SK-N-SH (cell line): Measurements from ENCODE around the gene SLC22A4. TPM values are rescaled to one million over a fixed set of nuclear protein-coding genes. Genes with fewer than 3 reads are reported as not detected.

Experiments
- CTCF ChIA-PET: fragments of 300-600, 350-600 bp; formaldehyde crosslinking; extraction: SDS; loops from one replicate; lab custom pipeline; 2021; lab: Yijun Ruan, JAX
- POLR2A ChIA-PET: fragments of 350-600 bp; sonication (Branson Sonifier 250); formaldehyde crosslinking; extraction: SDS; loops from one replicate; lab custom pipeline; 2020; ENCODE audit warnings: antibody characterized with exemption, inconsistent platforms; lab: Yijun Ruan, JAX
- DNase-seq: peaks from one replicate; pipeline ENCODE4 v3.0.0; 2012
- H2AFZ ChIP-seq: fragments of 200-600 bp; sonication (generic); 2 replicates; pipeline ENCODE4 v1.8.1; 2016; ENCODE audit warnings: antibody characterized with exemption, mild to moderate bottlenecking, low read depth
- H3F3A ChIP-seq: fragments of 200-600 bp; sonication (generic); replicated peaks from 2 replicates; pipeline ENCODE3; 2016; ENCODE audit warnings: antibody characterized with exemption, mild to moderate bottlenecking; ENCODE audit not compliant: insufficient read depth
- H3K27ac ChIP-seq, 2 experiments: fragments of 200-500 bp in 1 of 2; fragments of 200-600 bp in 1 of 2; sonication (Bioruptor generic) in 1 of 2; sonication (generic), shearing (Covaris generic) in 1 of 2; 2 replicates each; pipeline versions ENCODE4 v1.5.1 to v1.6.1; 2014 to 2016; ENCODE audit warnings: low read depth in 2 of 2, inconsistent platforms in 1 of 2, low read length in 1 of 2, mild to moderate bottlenecking in 1 of 2, mixed read lengths in 1 of 2
- H3K27me3 ChIP-seq: fragments of 200-600 bp; sonication (generic), shearing (Covaris generic); 2 replicates; pipeline ENCODE4 v1.6.1; 2016; ENCODE audit warnings: mixed run types; ENCODE audit not compliant: insufficient read depth
- H3K36me3 ChIP-seq, 2 experiments: fragments of 200-500 bp in 1 of 2; fragments of 200-600 bp in 1 of 2; sonication (Bioruptor generic) in 1 of 2; sonication (generic) in 1 of 2; replicated peaks in 1 of 2; 2 replicates each; pipeline versions ENCODE3 to v1.5.1; 2014 to 2016; ENCODE audit warnings: low read length in 1 of 2, mild to moderate bottlenecking in 1 of 2; ENCODE audit not compliant: insufficient read depth in 2 of 2, control insufficient read depth in 1 of 2
- H3K4me1 ChIP-seq, 2 experiments: fragments of 200-500 bp in 1 of 2; fragments of 200-600 bp in 1 of 2; sonication (Bioruptor generic) in 1 of 2; sonication (generic), shearing (Covaris generic) in 1 of 2; 2 replicates each; pipeline versions ENCODE4 v1.5.1 to v1.6.1; 2014 to 2016; ENCODE audit warnings: low read depth in 1 of 2, low read length in 1 of 2, mixed run types in 1 of 2; ENCODE audit not compliant: insufficient read depth in 2 of 2, control insufficient read depth in 1 of 2
- H3K4me2 ChIP-seq: fragments of 200-600 bp; sonication (generic), shearing (Covaris generic); 2 replicates; pipeline ENCODE4 v1.6.1; 2017; ENCODE audit warnings: mixed run types
- H3K4me3 ChIP-seq, 2 experiments: fragments of 200-500 bp in 1 of 2; fragments of 200-600 bp in 1 of 2; sonication (Bioruptor generic) in 1 of 2; sonication (generic), shearing (Covaris generic) in 1 of 2; 2 replicates each; pipeline versions ENCODE4 v1.5.1 to v1.8.1; 2014 to 2016; ENCODE audit warnings: low read depth in 2 of 2, inconsistent platforms in 1 of 2, low read length in 1 of 2, mild to moderate bottlenecking in 1 of 2, mixed read lengths in 1 of 2, moderate library complexity in 1 of 2
- H3K79me2 ChIP-seq: fragments of 200-600 bp; sonication (generic); 2 replicates; pipeline ENCODE4 v1.8.1; 2017; ENCODE audit warnings: mild to moderate bottlenecking; ENCODE audit not compliant: insufficient read depth
- H3K9ac ChIP-seq: fragments of 200-600 bp; sonication (generic); 2 replicates; pipeline ENCODE4 v1.6.1; 2017; ENCODE audit warnings: mixed run types
- H3K9me2 ChIP-seq: fragments of 200-600 bp; sonication (generic); 2 replicates; pipeline ENCODE4 v1.6.1; 2017; ENCODE audit warnings: mixed run types
- H3K9me3 ChIP-seq: fragments of 200-600 bp; sonication (generic); 2 replicates; pipeline ENCODE4 v1.6.1; 2017; ENCODE audit warnings: mixed run types, mild to moderate bottlenecking, moderate library complexity
- H4K20me1 ChIP-seq: fragments of 200-600 bp; sonication (generic); 2 replicates; pipeline ENCODE4 v1.6.1; 2017; ENCODE audit warnings: mild to moderate bottlenecking, mixed run types; ENCODE audit not compliant: insufficient read depth
- ELF1 ChIP-seq: IDR thresholded peaks from 2 replicates; pipeline ENCODE4 v1.4.0; 2012
- EP300 ChIP-seq, 2 experiments: IDR thresholded peaks; 2 replicates each; pipeline versions ENCODE4 v1.4.0 to v1.6.1; 2012; ENCODE audit warnings: borderline replicate concordance in 1 of 2, low read depth in 1 of 2, low read length in 1 of 2
- EZH2phosphoT487 ChIP-seq: fragments of 200-600 bp; sonication (generic); IDR thresholded peaks from 2 replicates; pipeline ENCODE4 v1.6.1; 2017; ENCODE audit warnings: low read depth, mixed run types, mild to moderate bottlenecking, antibody characterized with exemption, moderate library complexity, borderline replicate concordance
- FOSL2 ChIP-seq: IDR thresholded peaks from 2 replicates; pipeline ENCODE4 v1.4.0; 2012; ENCODE audit warnings: low read depth, mild to moderate bottlenecking, moderate library complexity, borderline replicate concordance
- GABPA ChIP-seq: IDR thresholded peaks from 2 replicates; pipeline ENCODE4 v1.4.0; 2012; ENCODE audit warnings: low read depth, mild to moderate bottlenecking
- JUND ChIP-seq: IDR thresholded peaks from 2 replicates; pipeline ENCODE4 v1.4.0; 2012
- MEF2A ChIP-seq: IDR thresholded peaks from 2 replicates; pipeline ENCODE4 v1.4.0; 2012; ENCODE audit warnings: low read depth, borderline replicate concordance
- NFIC ChIP-seq: IDR thresholded peaks from 2 replicates; pipeline ENCODE4 v1.4.0; 2012; ENCODE audit warnings: borderline replicate concordance
- RAD21 ChIP-seq: IDR thresholded peaks from 2 replicates; pipeline ENCODE4 v1.6.1; 2012; ENCODE audit warnings: mild to moderate bottlenecking, low read length
- RCOR1 ChIP-seq: fragments of 150-350 bp; IDR thresholded peaks from 2 replicates; pipeline ENCODE4 v1.6.1; 2017; ENCODE audit warnings: antibody characterized with exemption, low read length
- RFX5 ChIP-seq: IDR thresholded peaks from 2 replicates; pipeline ENCODE4 v1.6.1; 2012; ENCODE audit warnings: mild to moderate bottlenecking, improper control_type of control experiment, low read length
- RXRA ChIP-seq: IDR thresholded peaks from 2 replicates; pipeline ENCODE4 v1.4.0; 2012; ENCODE audit warnings: low read depth, mild to moderate bottlenecking, borderline replicate concordance
- SMC3 ChIP-seq: IDR thresholded peaks from 2 replicates; pipeline ENCODE4 v1.6.1; 2012; ENCODE audit warnings: low read depth, low read length, improper control_type of control experiment
- YY1 ChIP-seq: IDR thresholded peaks from 2 replicates; pipeline ENCODE4 v1.4.0; 2012; ENCODE audit warnings: low read depth, mild to moderate bottlenecking
- WGBS: methylation state at CpG from one replicate; pipeline ENCODE4 v1.1.6; 2017; ENCODE audit warnings: low lambda C conversion rate; 5-methylcytosine and 5-hydroxymethylcytosine counted together
- polyA plus RNA-seq, 3 experiments: library from polyadenylated mRNA; depleted of rRNA; stranded (reverse); fragments of >200 nt; gene quantifications; 2 replicates each; pipeline ENCODE4 v1.2.3, GENCODE V29; 2012
- TF ChIP-seq, protein P1 (sequence below): IDR thresholded peaks from 2 replicates; pipeline ENCODE4 v1.4.0; 2012; ENCODE audit warnings: low read depth
- TF ChIP-seq, protein P2 (sequence below): fragments of 150-350 bp; IDR thresholded peaks from 2 replicates; pipeline ENCODE4 v1.6.1; 2017; ENCODE audit warnings: antibody characterized with exemption, low read length, low read depth, borderline replicate concordance
- TF ChIP-seq, protein P3 (sequence below): IDR thresholded peaks from 2 replicates; pipeline ENCODE4; 2012
- TF ChIP-seq, protein P4 (sequence below): IDR thresholded peaks from 2 replicates; pipeline ENCODE4 v1.4.0; 2012; ENCODE audit warnings: low read depth, borderline replicate concordance
- TF ChIP-seq, protein P5 (sequence below): fragments of 200-600 bp; sonication (generic); IDR thresholded peaks from 2 replicates; pipeline ENCODE4 v1.6.1; 2017; ENCODE audit warnings: antibody characterized with exemption, mild to moderate bottlenecking, moderate library complexity
- TF ChIP-seq, protein P6 (sequence below): IDR thresholded peaks from 2 replicates; pipeline ENCODE4 v1.6.1; 2012; ENCODE audit warnings: mild to moderate bottlenecking, low read depth, low read length, moderate library complexity

Gene SLC22A4
- polyA plus RNA-seq, 1 of the 3 experiments (the other 2 are of a cell fraction) = 3.3 TPM

DNA sequence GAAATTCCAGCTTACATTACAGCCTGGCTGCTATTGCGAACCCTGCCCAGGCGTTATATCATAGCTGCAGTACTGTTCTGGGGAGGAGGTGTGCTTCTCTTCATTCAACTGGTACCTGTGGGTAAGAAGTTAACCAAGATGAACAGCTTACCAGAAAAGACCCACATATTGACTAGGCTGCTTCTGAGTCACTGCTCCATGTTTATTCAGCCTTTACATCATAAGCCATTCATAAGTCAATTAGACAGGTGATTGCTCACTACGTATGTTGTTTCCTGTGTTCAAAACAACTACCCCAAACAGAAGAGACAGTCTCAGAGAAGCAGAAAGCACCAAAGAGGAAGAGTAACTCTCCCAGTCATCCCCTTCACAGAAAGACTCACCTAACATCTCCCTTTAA, 40.6 kb downstream of the SLC22A4 start:
- Histone ChIP-seq H3K9me3 (no peaks in the 10 kb centered on the region), H3K9ac (no peak overlapping the region), H3K4me1 (no peaks in the 10 kb centered on the region), H3K27me3 (no peaks in the 10 kb centered on the region), H3K27ac (no peak overlapping the region), H4K20me1 (no peaks in the 10 kb centered on the region), H3K36me3 (peaks cover 7 to 8% of the 10 kb centered on the region in 2 experiments), H3K4me3 (no peak overlapping the region), H2AFZ (no peak overlapping the region), H3K9me2 (no peaks in the 10 kb centered on the region), H3F3A (no peaks in the 10 kb centered on the region), H3K4me2 (no peak overlapping the region), H3K79me2 (no peaks in the 10 kb centered on the region)
- CTCF ChIA-PET = interaction anchor here (0.5 to 1.7 kb wide), 4 partner anchors 10 to 745 kb away, joined by 3 to 5 read pairs (median 4); no protein-coding TSS in a partner anchor
- WGBS = 81% methylated on average over 3 of the region's 3 CpGs
- POLR2A ChIA-PET = no interaction called here
- TF ChIP-seq, protein P1, sequence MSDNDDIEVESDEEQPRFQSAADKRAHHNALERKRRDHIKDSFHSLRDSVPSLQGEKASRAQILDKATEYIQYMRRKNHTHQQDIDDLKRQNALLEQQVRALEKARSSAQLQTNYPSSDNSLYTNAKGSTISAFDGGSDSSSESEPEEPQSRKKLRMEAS = no peak
- TF ChIP-seq RAD21 (no peak), MEF2A (no peak), NFIC (no peak), EZH2phosphoT487 (no peak), YY1 (no peak), RXRA (no peak), RCOR1 (no peak), ELF1 (no peak), FOSL2 (no peak), GABPA (no peak), JUND (no peak), EP300 (IDR thresholded peaks at IDR 0.05; ENCODE audit: borderline replicate concordance in 1 of 2, low read depth in 1 of 2, low read length in 1 of 2) (no peak), SMC3 (no peak), RFX5 (no peak)
- TF ChIP-seq, protein P2, sequence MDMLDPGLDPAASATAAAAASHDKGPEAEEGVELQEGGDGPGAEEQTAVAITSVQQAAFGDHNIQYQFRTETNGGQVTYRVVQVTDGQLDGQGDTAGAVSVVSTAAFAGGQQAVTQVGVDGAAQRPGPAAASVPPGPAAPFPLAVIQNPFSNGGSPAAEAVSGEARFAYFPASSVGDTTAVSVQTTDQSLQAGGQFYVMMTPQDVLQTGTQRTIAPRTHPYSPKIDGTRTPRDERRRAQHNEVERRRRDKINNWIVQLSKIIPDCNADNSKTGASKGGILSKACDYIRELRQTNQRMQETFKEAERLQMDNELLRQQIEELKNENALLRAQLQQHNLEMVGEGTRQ = no peak
- TF ChIP-seq, protein P3, sequence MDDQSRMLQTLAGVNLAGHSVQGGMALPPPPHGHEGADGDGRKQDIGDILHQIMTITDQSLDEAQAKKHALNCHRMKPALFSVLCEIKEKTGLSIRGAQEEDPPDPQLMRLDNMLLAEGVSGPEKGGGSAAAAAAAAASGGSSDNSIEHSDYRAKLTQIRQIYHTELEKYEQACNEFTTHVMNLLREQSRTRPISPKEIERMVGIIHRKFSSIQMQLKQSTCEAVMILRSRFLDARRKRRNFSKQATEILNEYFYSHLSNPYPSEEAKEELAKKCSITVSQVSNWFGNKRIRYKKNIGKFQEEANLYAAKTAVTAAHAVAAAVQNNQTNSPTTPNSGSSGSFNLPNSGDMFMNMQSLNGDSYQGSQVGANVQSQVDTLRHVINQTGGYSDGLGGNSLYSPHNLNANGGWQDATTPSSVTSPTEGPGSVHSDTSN = no peak
- TF ChIP-seq, protein P4, sequence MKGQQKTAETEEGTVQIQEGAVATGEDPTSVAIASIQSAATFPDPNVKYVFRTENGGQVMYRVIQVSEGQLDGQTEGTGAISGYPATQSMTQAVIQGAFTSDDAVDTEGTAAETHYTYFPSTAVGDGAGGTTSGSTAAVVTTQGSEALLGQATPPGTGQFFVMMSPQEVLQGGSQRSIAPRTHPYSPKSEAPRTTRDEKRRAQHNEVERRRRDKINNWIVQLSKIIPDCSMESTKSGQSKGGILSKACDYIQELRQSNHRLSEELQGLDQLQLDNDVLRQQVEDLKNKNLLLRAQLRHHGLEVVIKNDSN = no peak
- TF ChIP-seq, protein P5, sequence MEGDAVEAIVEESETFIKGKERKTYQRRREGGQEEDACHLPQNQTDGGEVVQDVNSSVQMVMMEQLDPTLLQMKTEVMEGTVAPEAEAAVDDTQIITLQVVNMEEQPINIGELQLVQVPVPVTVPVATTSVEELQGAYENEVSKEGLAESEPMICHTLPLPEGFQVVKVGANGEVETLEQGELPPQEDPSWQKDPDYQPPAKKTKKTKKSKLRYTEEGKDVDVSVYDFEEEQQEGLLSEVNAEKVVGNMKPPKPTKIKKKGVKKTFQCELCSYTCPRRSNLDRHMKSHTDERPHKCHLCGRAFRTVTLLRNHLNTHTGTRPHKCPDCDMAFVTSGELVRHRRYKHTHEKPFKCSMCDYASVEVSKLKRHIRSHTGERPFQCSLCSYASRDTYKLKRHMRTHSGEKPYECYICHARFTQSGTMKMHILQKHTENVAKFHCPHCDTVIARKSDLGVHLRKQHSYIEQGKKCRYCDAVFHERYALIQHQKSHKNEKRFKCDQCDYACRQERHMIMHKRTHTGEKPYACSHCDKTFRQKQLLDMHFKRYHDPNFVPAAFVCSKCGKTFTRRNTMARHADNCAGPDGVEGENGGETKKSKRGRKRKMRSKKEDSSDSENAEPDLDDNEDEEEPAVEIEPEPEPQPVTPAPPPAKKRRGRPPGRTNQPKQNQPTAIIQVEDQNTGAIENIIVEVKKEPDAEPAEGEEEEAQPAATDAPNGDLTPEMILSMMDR = no peak
- TF ChIP-seq, protein P6, sequence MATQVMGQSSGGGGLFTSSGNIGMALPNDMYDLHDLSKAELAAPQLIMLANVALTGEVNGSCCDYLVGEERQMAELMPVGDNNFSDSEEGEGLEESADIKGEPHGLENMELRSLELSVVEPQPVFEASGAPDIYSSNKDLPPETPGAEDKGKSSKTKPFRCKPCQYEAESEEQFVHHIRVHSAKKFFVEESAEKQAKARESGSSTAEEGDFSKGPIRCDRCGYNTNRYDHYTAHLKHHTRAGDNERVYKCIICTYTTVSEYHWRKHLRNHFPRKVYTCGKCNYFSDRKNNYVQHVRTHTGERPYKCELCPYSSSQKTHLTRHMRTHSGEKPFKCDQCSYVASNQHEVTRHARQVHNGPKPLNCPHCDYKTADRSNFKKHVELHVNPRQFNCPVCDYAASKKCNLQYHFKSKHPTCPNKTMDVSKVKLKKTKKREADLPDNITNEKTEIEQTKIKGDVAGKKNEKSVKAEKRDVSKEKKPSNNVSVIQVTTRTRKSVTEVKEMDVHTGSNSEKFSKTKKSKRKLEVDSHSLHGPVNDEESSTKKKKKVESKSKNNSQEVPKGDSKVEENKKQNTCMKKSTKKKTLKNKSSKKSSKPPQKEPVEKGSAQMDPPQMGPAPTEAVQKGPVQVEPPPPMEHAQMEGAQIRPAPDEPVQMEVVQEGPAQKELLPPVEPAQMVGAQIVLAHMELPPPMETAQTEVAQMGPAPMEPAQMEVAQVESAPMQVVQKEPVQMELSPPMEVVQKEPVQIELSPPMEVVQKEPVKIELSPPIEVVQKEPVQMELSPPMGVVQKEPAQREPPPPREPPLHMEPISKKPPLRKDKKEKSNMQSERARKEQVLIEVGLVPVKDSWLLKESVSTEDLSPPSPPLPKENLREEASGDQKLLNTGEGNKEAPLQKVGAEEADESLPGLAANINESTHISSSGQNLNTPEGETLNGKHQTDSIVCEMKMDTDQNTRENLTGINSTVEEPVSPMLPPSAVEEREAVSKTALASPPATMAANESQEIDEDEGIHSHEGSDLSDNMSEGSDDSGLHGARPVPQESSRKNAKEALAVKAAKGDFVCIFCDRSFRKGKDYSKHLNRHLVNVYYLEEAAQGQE = no peak
- DNase-seq = no peak
